BE2C (cell line): ENCODE data around the gene GSTK1.

Experiments
- DNase-seq: peaks from one replicate; pipeline ENCODE4 v3.0.0-alpha.2; 2020
- H3K27me3 ChIP-seq: fragments of 250-450 bp; sonication (Bioruptor Pico); 2 replicates; pipeline ENCODE4 v1.5.1; 2020; ENCODE audit warnings: mild to moderate bottlenecking
- H3K36me3 ChIP-seq: fragments of 250-450 bp; sonication (Bioruptor Pico); 2 replicates; pipeline ENCODE4 v1.5.1; 2020; ENCODE audit warnings: mild to moderate bottlenecking
- H3K4me1 ChIP-seq: fragments of 250-450 bp; sonication (Bioruptor Pico); 2 replicates; pipeline ENCODE4 v1.5.1; 2020
- H3K4me3 ChIP-seq: 2 replicates; pipeline ENCODE4 v1.5.1; 2011; ENCODE audit warnings: low read depth, low read length
- H3K9me3 ChIP-seq: fragments of 250-450 bp; sonication (Bioruptor Pico); 2 replicates; pipeline ENCODE4 v1.5.1; 2020
- CTCF ChIP-seq: IDR thresholded peaks from 2 replicates; pipeline ENCODE4 v1.5.1; 2012; ENCODE audit warnings: mild to moderate bottlenecking, low read depth, low read length

GSTK1 gene

GRCh38 chr7:143229054-143229790 lies 34.0 kb upstream of the GSTK1 start:
- Histone ChIP-seq H3K9me3 (no peaks in the 10 kb centered on the region), H3K4me1 (no peaks in the 10 kb centered on the region), H3K4me3 (no peak overlapping the region), H3K36me3 (no peaks in the 10 kb centered on the region), H3K27me3 (peaks cover 7% of the 10 kb centered on the region; the same call in 1 of the 2 replicates)
- peak; percentile 16 for DNase-seq
- no peak for TF ChIP-seq CTCF

- no peaks in the 10 kb centered on the region for H3K4me1 ChIP-seq
- H3K27me3 ChIP-seq = no peaks in the 10 kb centered on the region
- no peak for DNase-seq
- no peak overlapping the region for H3K4me3 ChIP-seq
- H3K9me3 ChIP-seq = no peaks in the 10 kb centered on the region
- H3K36me3 ChIP-seq = no peaks in the 10 kb centered on the region
- no peak for TF ChIP-seq CTCF
These were observed 32.4 kb upstream of the GSTK1 start for GRCh38 chr7:143230602-143231457.

GRCh38 chr7:143233816-143234532 lies 29.3 kb upstream of the GSTK1 start:
- no peak for DNase-seq
- H3K4me1 ChIP-seq = no peaks in the 10 kb centered on the region
- H3K27me3 ChIP-seq = no peaks in the 10 kb centered on the region
- no peaks in the 10 kb centered on the region for H3K9me3 ChIP-seq
- H3K4me3 ChIP-seq = no peak overlapping the region
- TF ChIP-seq CTCF = no peak
- H3K36me3 ChIP-seq = no peaks in the 10 kb centered on the region

- DNase-seq = no peak
These were observed 28.7 kb upstream of the GSTK1 start for GRCh38 chr7:143234533-143234875.

GRCh38 chr7:143235561-143235960 lies 27.7 kb upstream of the GSTK1 start:
- Histone ChIP-seq H3K9me3 (no peaks in the 10 kb centered on the region), H3K4me1 (no peaks in the 10 kb centered on the region), H3K36me3 (no peaks in the 10 kb centered on the region), H3K27me3 (no peaks in the 10 kb centered on the region), H3K4me3 (no peak overlapping the region)
- no peak for TF ChIP-seq CTCF
- no peak for DNase-seq

More at GRCh38 chr7:143234533-143234875, 28.7 kb upstream of the GSTK1 start:
- Histone ChIP-seq H3K4me1 (no peaks in the 10 kb centered on the region), H3K27me3 (no peaks in the 10 kb centered on the region), H3K9me3 (no peaks in the 10 kb centered on the region), H3K4me3 (no peak overlapping the region), H3K36me3 (no peaks in the 10 kb centered on the region)
- TF ChIP-seq CTCF = no peak
